Hepatocyte (in vitro differentiated cells): Measurements from ENCODE around the gene TBC1D17. TPM values are rescaled to one million over a fixed set of nuclear protein-coding genes. Genes with fewer than 3 reads are reported as not detected.

Source experiments
- DNase-seq: peaks from one replicate; pipeline ENCODE4 v3.0.0-alpha.2; 2016; ENCODE audit warnings: low spot score
- H2AFZ ChIP-seq: fragments of 200-600 bp; sonication (generic); 2 replicates; pipeline ENCODE4 v1.6.0; 2016; ENCODE audit warnings: antibody characterized with exemption, mild to moderate bottlenecking
- H3K27ac ChIP-seq: fragments of 200-600 bp; sonication (generic); 2 replicates; pipeline ENCODE4 v1.5.1; 2016; ENCODE audit warnings: mild to moderate bottlenecking
- H3K27me3 ChIP-seq: fragments of 200-600 bp; sonication (generic); 2 replicates; pipeline ENCODE4 v1.6.1; 2016
- H3K36me3 ChIP-seq: fragments of 200-600 bp; sonication (generic); replicated peaks from 2 replicates; pipeline ENCODE4 v1.5.1; 2016; ENCODE audit warnings: low read depth; ENCODE audit not compliant: insufficient read depth
- H3K4me1 ChIP-seq: fragments of 200-600 bp; sonication (generic); 2 replicates; pipeline ENCODE4 v1.5.1; 2016; ENCODE audit warnings: mild to moderate bottlenecking, moderate library complexity; ENCODE audit not compliant: insufficient read depth
- H3K4me2 ChIP-seq: fragments of 200-600 bp; sonication (generic); 2 replicates; pipeline ENCODE4 v1.6.0; 2016
- H3K4me3 ChIP-seq: fragments of 200-600 bp; sonication (generic); 2 replicates; pipeline ENCODE4 v1.5.1; 2016; ENCODE audit warnings: mild to moderate bottlenecking
- H3K79me2 ChIP-seq: fragments of 200-600 bp; sonication (generic); 2 replicates; pipeline ENCODE4 v1.6.0; 2017; ENCODE audit warnings: mild to moderate bottlenecking
- H3K9me2 ChIP-seq: fragments of 200-600 bp; sonication (generic); replicated peaks from 2 replicates; pipeline ENCODE4 v1.6.0; 2017; ENCODE audit warnings: mild to moderate bottlenecking; ENCODE audit not compliant: insufficient read depth
- H3K9me3 ChIP-seq: fragments of 200-600 bp; sonication (generic); 2 replicates; pipeline ENCODE4 v1.5.1; 2016; ENCODE audit warnings: low read depth, mild to moderate bottlenecking
- H4K20me1 ChIP-seq: fragments of 200-600 bp; sonication (generic); 2 replicates; pipeline ENCODE4 v1.6.0; 2016; ENCODE audit warnings: mild to moderate bottlenecking; ENCODE audit not compliant: insufficient read depth, poor library complexity, severe bottlenecking
- EZH2 ChIP-seq: fragments of 200-600 bp; sonication (generic); IDR thresholded peaks from 2 replicates; pipeline ENCODE4 v1.6.1; 2016; ENCODE audit warnings: antibody characterized with exemption, mild to moderate bottlenecking, borderline replicate concordance
- EZH2phosphoT487 ChIP-seq: fragments of 200-600 bp; sonication (generic); IDR thresholded peaks from one replicate; pipeline ENCODE4 v1.6.1; 2018; ENCODE audit warnings: antibody characterized with exemption, mild to moderate bottlenecking, low read depth, moderate library complexity; ENCODE audit not compliant: unreplicated experiment, severe bottlenecking
- WGBS: methylation state at CpG from one replicate; pipeline ENCODE4 v1.1.6; 2016; ENCODE audit warnings: low lambda C conversion rate; ENCODE audit errors: missing lambda C conversion rate; 5-methylcytosine and 5-hydroxymethylcytosine counted together
- polyA plus RNA-seq: library from polyadenylated mRNA; unstranded; fragments of >200 nt; fragmentation: Nextera tagmentation; extraction: Ambion mirVana; gene quantifications from 2 replicates; pipeline ENCODE4 v1.2.1, GENCODE V29; 2016
- total RNA-seq: library from RNA; depleted of rRNA; stranded (reverse); fragments of >200 nt; gene quantifications from 2 replicates; pipeline ENCODE4 v1.2.3, GENCODE V29; 2014
- TF ChIP-seq, protein P1 (sequence below): fragments of 200-600 bp; sonication (generic); IDR thresholded peaks from 2 replicates; pipeline ENCODE4 v1.5.1; 2016; ENCODE audit warnings: antibody characterized with exemption, mild to moderate bottlenecking; ENCODE audit not compliant: poor library complexity

TBC1D17 gene
- total and polyA plus RNA-seq, 2 experiments from 2014 or later = 10.7 to 55.1 TPM

- no peak for DNase-seq
- WGBS = 92% methylated on average over 12 of the region's 18 CpGs
- Histone ChIP-seq H4K20me1 (no peaks in the 10 kb centered on the region), H3K27me3 (no peaks in the 10 kb centered on the region), H3K79me2 (peaks cover 8% of the 10 kb centered on the region), H3K4me1 (peaks cover 2% of the 10 kb centered on the region), H2AFZ (no peak overlapping the region), H3K27ac (no peak overlapping the region), H3K9me2 (no peaks in the 10 kb centered on the region), H3K36me3 (peaks cover 8% of the 10 kb centered on the region), H3K4me2 (no peak overlapping the region), H3K4me3 (no peak overlapping the region), H3K9me3 (no peaks in the 10 kb centered on the region)
- TF ChIP-seq, protein P1, sequence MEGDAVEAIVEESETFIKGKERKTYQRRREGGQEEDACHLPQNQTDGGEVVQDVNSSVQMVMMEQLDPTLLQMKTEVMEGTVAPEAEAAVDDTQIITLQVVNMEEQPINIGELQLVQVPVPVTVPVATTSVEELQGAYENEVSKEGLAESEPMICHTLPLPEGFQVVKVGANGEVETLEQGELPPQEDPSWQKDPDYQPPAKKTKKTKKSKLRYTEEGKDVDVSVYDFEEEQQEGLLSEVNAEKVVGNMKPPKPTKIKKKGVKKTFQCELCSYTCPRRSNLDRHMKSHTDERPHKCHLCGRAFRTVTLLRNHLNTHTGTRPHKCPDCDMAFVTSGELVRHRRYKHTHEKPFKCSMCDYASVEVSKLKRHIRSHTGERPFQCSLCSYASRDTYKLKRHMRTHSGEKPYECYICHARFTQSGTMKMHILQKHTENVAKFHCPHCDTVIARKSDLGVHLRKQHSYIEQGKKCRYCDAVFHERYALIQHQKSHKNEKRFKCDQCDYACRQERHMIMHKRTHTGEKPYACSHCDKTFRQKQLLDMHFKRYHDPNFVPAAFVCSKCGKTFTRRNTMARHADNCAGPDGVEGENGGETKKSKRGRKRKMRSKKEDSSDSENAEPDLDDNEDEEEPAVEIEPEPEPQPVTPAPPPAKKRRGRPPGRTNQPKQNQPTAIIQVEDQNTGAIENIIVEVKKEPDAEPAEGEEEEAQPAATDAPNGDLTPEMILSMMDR = no peak
- no peak for TF ChIP-seq EZH2phosphoT487
- TF ChIP-seq EZH2 = no peak
Measured at GRCh38 chr19:49884109-49884508, 6.6 kb downstream of the TBC1D17 start.

GRCh38 chr19:49884760-49885159 lies 7.3 kb downstream of the TBC1D17 start:
- Histone ChIP-seq H3K9me2 (no peaks in the 10 kb centered on the region), H3K4me3 (no peak overlapping the region), H3K9me3 (no peaks in the 10 kb centered on the region), H3K27me3 (no peaks in the 10 kb centered on the region), H3K4me2 (no peak overlapping the region), H3K36me3 (peaks cover 8% of the 10 kb centered on the region), H3K79me2 (peaks cover 3% of the 10 kb centered on the region), H4K20me1 (no peaks in the 10 kb centered on the region), H3K27ac (no peak overlapping the region), H3K4me1 (peaks cover under 1% of the 10 kb centered on the region), H2AFZ (no peak overlapping the region)
- no peak for DNase-seq
- TF ChIP-seq, protein P1 = no peak
- no peak for TF ChIP-seq EZH2
- TF ChIP-seq EZH2phosphoT487 = no peak
- WGBS = 98% methylated on average over 3 of the region's 3 CpGs

GRCh38 chr19:49887037-49887664 lies 9.6 kb downstream of the TBC1D17 start:
- Histone ChIP-seq H3K4me1 (peaks cover 7% of the 10 kb centered on the region), H2AFZ (no peak overlapping the region), H3K4me2 (no peak overlapping the region), H3K4me3 (no peak overlapping the region), H3K9me3 (no peaks in the 10 kb centered on the region), H3K36me3 (peaks cover 8% of the 10 kb centered on the region), H3K27ac (no peak overlapping the region), H3K27me3 (no peaks in the 10 kb centered on the region), H4K20me1 (no peaks in the 10 kb centered on the region), H3K9me2 (no peaks in the 10 kb centered on the region), H3K79me2 (no peaks in the 10 kb centered on the region)
- TF ChIP-seq EZH2phosphoT487 (no peak), EZH2 (no peak)
- TF ChIP-seq, protein P1 = no peak
- 92% methylated on average over 23 of the region's 23 CpGs for WGBS
- no peak for DNase-seq
